HuH-7.5 (cell line): ENCODE measurements around the gene FAM107B.
A peak's percentile ranks its signal among the peaks of the same experiment; 100 is the strongest.
"Not testable (repeated sequence)": the region's sequence is repeated elsewhere in the genome, so short reads cannot be mapped to it uniquely, and the experiment has no call there.

Experiments used
- DNase-seq: peaks from one replicate; pipeline ENCODE4 v3.0.0; 2011; ENCODE audit warnings: low spot score

FAM107B gene

DNA sequence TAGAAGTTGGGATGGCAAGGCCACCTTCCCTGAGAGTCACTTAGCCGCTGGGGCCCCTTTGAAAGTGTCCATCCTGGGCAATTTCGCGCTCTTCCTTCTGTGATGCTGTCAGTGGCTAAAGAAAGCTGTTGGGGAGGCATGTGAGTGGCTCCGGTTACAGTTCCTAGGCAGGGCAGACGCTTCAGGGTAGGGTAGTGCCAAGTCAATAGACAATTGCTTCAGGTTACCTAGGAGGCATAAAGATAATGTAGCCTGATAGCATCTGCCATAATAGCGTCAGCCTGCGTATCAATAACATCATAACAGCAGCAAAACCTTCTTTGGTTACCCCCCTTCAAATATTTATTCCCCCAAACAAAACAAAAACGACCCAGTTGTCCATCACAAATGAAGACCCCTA lies at the start of gene FAM107B:
Gene FAM107B, minus strand, starts transcription at position 101 of the 400 bp plus-strand sequence. CDS start 234 bp downstream, outside the sequence.
- no peak for DNase-seq

DNA sequence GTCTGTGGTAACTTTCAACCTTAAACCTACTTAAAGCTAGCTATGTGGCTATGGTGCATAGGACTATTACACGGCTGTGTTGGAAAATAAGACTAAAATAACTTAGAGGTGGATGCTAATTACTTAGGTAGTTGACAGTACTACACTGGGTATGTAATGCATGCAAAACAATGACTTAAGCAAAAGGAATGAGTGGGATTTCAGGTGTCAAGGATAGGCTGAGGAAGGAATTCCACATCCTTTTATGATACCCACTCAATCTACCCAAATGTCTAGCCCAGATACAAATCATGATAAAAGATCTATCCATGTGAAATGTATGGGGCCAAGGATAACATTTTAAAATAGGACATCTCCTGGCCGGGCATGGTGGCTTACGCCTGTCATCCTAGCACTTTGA lies 49.3 kb upstream of the FAM107B start:
- no peak for DNase-seq

DNA sequence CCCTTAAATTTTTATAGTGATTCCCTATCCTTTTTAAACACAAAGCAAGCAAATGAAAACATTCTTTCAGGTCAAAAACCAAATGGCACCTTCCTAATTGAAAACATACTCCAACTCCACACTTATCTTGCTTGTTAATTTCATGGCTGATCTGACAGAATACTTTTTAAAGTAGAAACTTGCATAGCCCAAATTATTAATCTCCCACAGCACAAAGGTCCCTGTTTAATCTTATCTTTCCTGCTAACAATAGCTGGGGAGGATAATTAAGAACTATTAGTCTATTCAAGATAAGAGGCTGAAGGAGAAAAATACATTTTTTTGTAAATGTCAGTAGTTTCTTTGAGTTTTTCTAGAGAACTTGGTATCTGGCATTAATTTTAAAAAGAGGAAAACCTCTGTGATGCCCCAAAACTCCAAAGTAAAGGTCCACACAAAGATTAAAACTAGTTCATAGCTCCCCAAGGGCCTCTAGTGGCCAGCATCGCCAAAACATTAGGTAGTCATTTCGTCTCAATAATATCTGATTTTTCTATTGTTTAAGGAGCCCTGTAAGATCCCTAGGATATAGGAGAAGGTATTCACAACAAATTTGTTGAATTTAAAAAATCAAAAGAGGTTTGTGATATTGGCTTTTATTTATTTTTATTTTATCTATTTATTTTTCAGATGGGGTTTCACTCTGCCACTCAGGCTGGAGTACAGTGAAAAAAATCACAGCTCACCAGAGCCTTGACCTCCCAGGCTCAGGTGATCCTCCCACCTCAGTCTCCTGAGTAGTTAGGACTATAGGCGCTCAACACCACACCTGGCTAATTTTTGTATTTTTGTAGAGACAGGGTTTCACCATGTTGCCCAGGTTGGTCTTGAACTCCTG lies 48.4 kb upstream of the FAM107B start:
- DNase-seq: peak; percentile 28

DNA sequence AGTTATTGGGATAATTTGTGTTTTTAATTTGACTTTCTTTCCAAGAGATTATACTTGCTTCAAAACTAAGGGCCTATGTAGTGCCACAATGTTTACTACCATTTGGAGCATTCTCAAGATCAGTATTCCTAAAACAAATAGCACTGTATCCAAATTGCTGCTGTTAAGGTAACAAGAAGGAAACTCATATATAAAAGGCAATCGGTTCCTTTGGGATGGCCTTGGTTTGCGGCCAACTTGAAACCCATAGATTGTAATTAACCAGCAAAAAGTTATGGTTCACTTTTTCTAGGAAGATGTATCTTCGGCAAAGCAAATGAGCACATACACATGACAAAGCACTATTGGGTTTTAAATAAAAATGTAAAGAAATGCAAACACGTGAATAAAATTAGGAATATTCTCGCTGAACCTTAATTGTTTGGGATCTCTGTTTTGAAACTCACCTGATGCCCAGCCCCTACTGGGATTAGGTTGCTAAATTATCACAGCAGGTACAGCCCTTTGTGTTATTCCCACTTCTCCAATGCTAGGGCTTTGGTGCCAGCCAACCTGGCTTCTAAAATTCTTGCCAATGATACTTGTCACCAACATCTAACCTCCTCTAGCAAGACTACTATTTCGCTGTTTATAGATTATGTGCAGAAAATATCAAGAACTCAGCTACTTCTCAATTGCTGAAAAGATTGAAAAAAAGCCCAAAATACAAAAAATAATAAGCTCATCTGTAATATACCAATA lies 47.1 kb upstream of the FAM107B start:
- DNase-seq: no peak

DNA sequence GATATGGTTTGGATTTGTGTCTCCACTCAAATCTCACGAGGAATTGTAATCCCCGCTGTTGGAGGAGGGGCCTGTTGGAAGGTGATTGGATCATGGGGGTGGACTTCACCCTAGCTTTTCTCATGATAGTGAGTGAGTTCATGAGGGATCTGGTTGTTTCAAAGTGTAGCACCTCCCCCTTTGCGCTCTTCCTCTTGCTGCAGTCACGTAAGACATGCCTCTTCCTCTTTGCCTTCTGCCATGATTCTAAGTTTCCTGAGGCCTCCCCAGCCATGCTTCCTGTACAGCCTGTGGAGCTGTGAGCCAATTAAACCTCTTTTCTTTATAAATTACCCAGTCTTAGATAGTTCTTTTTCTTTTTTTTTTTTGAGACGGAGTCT lies 46.1 kb upstream of the FAM107B start:
- no peak for DNase-seq

DNA sequence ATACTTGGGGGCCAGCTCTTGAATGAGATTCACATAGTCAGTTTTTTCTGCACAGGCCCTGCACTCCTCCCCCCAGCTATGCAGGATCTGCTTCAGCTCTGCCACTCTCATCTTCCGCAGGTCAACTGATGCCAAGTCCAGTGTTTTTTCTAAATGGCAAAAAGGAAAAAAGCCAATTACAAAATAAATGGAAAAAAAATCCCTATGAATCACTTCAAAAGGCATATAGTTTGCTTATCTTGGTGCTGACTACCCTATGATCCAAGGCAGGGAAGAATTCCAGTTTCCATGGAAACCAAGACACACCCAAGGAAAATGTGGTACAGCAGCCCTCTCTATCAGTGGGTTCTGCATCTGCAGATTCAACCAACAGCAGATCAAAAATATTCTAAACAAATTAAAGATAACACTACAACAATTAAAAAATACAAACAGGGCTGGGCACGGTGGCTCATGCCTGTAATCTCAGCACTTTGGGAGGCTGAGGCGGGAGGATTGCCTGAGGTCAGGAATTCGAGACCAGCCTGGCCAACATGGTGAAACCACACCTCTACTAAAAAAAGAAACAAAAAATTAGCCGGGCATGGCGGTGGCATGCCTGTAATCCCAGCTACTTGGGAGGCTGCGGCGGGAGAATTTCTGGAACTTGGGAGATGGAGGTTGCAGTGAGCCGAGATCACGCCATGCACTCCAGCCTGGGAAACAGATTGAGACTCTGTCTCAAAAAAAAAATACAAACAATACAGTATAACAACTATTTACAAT lies 45.5 kb upstream of the FAM107B start:
- no peak for DNase-seq

DNA sequence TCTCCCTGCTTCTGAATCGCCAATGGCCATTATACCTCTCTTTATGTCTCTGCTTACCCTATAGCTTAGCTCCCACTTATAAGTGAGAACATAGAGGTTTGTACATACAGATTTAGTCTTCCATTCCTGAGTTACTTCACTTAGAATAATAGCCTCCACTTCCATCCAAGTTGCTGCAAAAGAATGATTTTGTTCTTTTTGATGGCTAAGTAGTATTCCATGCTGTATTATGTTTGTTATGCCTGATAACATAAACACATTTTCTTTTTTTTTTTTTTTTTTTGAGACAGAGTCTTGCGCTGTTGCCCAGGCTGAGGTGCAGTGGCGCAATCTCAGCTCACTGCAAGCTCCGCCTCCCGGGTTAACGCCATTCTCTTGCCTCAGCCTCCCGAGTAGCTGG lies 42.0 kb upstream of the FAM107B start:
- DNase-seq: not testable (repeated sequence)

DNA sequence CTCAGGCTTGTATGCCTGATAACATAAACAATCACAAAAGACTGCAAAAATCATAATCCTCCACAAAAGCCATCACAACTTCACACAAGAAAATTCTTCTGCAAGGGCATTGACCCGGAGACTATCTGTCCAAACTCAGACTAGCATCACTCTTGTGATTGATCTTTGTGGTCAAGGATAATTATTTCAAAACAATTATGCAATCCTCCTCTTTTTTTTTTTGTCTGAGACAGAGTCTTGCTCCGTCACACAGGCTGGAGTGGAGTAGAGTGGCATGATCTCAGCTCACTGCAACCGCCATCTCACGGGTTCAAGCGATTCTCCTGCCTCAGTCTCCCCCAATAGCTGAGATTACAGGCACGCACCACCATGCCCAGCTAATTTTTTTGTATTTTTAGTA lies 41.0 kb upstream of the FAM107B start:
- DNase-seq: no peak

DNA sequence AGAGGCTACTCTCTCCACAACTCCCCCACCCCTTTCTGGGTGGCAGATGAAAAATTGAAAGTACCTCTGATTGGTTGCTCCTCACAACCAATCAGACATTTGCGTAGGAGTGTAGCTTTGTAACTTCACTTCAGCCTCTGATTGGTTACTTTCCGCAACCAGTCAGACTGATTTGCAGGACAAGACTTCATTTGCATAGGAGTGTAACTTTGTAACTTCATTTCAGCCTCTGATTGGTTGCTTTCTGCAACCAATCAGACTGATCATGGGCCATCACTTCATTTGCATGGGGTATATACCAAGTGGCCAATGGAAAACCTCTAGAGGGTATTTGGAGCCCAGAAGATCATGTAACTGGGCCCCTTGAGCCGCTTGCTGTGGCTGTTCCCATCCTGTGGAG lies 37.6 kb upstream of the FAM107B start:
- DNase-seq: no peak

DNA sequence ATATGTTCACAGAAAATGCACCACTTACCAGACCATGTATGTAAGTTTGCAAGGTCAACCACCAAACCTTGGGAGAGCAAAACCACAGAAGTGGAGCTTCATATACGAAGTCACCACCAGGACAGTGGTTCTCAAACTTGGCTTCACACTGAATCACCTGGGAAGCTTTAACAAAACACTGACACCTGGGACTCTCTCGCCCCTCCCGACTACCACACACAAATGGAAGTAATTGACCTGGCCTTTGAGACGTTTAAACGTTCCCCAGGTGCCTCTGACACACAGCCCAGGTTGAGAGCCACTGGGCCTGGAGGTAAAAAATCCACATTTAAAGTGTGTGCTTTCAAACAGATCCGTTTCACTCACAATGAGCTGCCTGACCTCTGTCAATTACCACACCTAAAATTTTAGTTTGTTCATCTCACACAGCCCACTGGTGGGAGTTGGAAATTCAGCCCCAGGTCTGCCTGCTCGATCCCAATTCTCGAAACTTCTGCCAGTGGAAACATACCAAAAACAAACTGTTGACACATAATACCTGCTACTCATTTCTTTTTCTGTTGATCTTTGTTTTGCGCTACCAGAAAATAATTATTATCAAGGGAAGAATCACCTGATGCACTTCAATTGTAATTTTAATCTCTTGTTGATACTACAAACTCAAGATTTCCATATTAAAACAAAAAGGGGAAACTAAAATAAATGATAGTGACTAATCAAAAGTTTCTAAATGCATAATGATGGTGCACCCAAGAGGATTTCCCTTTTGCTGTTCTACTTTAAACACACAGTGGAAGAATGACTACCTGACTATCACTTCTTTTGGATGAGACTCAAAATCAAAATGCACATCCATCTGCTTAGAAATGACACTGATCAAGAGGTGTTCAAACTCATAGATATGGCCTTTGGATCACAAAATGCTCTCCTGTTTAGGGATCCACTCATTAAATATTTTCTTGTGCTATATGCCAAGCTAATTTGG lies 36.6 kb upstream of the FAM107B start:
- DNase-seq: no peak

DNA sequence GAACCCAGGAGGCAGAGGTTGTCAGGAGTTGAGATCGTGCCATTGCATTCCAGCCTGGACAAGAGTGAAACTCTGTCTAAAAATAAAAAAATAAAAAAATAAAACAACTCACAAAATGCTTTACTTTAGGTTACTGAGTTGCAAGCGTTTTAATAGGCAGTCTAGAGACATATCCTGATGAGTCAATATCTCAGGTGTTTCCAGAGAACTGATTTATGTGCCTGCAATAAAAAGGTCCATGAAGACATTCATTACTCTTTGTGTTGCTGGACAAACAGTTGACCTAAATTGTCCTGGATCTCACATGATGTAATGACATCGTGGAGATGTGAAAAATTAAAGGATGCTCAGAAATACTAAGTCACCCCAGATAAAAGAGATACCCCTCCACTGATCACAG lies 31.6 kb upstream of the FAM107B start:
- no peak for DNase-seq

DNA sequence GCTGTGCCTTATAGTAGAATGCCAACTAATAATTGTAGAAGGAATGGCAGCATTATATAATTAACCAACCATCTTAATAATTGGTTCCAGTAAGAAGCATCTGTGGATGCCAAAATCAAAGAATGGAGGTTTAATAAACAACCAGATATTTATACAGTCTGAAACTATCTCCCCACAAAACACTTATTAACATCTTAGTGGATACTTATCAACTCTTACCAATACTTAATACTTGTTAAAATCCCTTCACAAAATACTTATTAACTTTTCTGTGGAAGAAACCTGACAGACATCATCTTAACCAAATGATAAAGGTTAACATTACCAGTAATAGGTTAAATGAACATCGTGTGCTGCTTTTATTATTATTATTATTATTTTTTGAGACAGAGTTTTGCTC lies 29.1 kb upstream of the FAM107B start:
- DNase-seq: no peak

DNA sequence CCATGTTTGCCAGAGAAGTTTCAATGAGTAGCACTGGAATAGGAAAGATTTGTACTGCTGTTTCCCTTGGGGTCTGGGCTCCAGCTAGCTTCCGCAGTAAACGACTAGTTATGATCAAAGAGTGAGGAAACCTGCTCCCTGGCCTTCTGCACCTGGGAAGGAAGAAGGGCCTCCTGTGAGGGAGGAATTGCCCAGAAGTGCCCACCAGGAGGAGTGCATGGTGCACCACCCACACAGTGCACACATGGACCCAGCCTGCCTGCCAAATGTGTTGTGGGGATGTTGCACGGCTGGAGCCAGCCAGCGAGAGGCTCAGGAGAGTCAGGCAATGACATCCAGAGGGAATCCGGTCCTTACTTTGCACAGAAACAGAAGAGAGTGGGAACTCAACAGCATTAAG lies 27.0 kb upstream of the FAM107B start:
- DNase-seq: no peak

DNA sequence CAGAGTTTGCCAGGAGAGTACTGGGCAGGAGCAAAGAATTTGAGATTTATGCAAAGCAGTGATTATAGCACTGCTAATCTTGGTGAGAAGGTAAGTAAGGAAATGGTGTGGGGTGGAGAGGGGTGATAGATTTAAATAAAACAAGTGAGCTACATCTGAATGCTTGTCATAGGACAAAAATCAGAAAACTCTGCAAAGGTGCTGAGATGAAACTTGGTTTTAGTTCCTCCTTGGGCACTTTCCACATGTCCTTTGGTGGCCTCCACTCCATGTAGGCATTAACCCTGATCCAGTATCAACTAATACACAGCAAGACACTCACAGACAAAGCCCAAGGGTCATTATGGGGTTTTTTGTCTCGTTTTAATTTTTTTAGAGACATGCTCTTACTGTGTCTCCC lies 25.7 kb upstream of the FAM107B start:
- no peak for DNase-seq

DNA sequence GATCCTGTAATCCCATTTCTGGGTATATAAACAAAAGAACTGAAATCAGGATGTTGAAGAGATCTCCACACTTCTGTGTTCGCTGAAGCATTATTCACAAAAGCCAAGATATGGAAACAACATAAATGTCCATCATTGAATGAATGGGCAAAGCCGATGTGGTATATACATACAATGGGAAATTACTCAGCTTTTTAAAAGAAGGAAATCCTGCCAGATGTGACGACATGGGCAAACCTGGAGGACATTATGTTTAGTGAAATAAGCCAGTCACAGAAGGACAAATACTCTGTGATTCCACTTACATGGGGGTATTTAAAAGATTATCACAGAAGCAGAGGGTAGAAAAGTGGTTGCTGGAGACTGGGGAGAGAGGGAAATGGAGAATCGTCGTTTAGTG lies 23.9 kb upstream of the FAM107B start:
- no peak for DNase-seq

DNA sequence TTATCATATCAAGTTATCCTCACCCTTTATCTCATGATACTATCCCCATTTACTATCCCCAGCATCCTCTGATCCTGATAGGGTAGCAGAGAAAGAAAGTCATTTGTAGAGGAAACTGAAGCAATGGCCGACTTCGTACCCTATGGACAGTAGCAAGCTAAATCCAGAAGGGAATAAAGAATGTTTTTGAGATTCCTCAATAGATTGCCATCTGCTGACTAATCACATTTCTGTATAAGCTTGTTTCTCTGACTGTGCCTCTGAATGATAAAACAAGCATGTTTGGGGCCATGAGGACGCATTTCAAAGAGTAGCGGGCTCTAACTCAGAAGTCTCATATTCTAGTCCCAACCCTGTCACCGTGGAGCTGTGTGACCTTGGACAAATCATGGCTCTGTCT lies 13.2 kb upstream of the FAM107B start:
- no peak for DNase-seq

DNA sequence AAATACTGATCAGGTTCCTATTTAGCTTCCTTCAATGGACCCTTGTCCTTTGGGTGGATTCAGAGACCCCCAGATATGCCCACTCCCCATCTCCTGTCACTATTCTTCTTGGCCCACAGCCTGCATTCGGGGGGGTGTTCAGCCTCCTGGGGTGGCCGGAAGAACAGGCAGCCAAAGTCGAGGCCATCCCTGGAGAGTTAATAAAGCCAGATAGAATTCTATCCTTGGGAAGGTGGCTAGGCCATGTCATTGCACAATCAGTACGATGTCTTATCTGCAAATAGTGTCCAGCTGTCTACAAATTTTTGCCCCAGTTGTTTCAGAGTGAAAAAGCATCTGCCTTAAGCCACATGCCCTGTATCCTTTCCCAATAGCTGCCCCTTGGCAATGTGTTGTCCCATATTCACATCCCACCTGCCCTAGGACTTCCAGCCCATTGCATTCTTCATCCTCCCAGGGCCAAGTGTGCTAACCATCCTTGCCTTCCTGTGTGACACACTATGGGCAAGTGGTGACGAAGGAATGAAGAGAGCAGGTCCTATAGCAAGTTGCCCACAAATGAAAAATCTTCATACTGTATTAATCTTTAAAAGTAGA lies 9.9 kb upstream of the FAM107B start:
- DNase-seq: no peak

DNA sequence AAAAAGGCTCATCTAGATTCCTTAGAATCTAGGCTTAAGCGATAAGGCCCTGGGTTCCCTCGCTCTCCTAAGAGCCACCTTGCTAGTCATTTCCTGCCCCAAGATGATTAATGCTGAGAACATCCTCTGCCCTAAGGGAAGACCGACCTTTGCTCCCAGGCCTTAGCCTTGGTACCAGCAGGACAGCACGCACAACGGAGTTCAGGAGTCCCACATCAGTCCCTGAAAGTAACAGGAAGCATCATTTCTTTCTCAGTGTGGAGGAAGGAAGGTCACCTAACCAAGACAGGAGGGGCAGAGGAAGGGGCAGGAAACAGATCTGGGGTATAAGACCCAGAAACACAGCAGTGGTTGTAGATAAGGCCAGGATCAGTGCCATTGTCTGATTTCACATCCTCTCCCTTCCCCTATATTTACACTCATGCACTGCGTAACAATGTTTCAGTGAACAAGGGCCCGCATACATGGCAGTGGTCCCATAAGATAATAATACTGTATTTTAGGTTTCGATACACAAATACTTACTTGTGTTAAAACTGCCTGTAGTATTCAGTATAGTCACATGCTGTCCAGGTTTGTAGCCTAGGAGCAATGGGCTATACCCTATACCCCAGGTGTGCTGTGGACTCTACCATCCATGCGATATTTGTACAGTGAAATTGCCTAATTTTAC lies 8.1 kb upstream of the FAM107B start:
- no peak for DNase-seq

DNA sequence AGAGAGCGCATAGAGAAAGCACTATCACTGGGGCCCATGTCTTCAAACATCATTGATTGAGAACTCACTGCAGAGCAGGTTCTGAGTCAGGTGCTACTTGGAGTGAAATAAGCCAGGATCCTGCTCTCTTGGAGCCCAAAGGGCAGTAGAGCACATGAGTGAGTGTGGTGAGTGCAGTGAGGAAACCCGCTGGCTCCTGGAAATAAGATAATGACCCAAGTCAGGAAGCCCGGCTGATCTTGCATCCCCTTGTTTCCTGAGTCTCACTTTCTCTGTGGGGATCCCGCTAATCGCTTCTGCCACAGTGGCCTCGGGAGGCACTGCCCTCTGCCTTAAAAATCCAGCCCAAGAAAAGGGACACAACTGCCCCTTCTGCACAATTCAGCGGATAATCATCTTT lies 7.1 kb upstream of the FAM107B start:
- no peak for DNase-seq

DNA sequence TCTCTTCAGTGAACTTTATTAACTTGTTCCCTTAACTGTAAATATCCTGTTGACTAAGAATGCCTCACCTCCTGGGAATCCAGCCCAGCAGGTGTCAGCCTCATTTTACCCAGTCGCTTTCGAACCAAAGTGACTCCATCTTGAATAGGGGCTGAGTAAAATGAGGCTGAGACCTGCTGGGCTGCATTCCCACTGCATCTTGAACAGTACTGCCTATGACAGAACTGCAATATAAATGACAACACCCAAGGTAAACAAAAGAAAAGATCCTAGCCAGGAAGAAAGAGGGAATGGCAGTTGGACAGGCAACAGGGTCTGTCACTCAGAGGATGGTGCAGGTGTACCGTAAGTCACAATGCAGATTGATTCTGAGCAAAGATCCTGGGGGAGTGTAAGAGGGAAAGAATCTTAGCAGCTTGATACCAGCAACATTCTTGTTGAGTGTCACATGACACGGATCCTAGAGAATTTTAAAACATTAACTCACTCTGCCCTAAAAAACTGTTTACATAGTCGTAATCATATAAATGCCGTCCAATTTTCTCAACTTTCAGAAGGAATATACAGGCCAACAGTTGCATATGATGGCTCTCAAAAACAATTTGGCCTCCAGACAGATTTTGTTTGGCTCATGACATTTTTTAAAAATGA lies 4.4 kb upstream of the FAM107B start:
- no peak for DNase-seq
